DMS 273 (cell line): ENCODE results near the gene BPHL.
"Not testable (repeated sequence)": the region's sequence is repeated elsewhere in the genome, so short reads cannot be mapped to it uniquely, and the experiment has no call there.

Experiments used
- DNase-seq: peaks from one replicate; lab custom pipeline; 2025; ENCODE audit not compliant: unreplicated experiment; lab: John Stamatoyannopoulos, UW

BPHL gene

DNA sequence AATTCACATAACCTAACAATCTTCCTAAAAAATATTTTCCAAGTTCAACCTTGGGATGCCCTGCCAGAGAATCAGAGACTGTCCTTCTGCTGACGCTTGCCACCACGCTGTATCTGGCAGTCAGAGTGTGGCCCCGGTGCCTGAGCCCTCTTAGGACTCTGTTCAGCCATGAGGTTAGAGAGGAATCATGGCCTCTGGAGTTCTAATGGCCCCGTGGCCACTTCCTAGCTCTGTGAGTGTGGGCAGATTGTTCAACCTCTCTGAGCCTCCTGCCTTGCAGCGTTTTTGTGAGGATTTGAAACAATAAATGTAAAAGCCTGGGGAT, 2.2 kb downstream of the BPHL start:
- DNase-seq, result no peak

DNA sequence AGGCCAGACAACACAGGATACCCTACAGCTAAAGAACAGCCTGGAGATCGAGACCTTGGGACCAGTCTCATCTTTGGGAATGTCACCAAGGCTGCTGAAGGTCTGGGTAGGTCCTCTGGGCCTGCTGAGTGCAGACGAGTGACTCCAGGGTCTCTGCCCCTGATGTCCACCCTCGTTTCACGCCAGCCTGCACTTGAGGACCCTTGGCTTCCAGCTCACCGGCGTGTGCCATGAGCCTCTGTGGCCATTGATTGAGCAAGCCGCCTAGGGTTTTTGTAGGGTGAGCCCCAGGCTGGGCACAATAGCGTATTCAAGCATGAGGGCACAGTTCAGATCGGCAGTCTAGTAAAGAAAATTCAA, 4.3 kb downstream of the BPHL start:
- no peak for DNase-seq

GRCh38 chr6:3124667-3125066, 6.2 kb downstream of the BPHL start:
- DNase-seq, result no peak

DNA sequence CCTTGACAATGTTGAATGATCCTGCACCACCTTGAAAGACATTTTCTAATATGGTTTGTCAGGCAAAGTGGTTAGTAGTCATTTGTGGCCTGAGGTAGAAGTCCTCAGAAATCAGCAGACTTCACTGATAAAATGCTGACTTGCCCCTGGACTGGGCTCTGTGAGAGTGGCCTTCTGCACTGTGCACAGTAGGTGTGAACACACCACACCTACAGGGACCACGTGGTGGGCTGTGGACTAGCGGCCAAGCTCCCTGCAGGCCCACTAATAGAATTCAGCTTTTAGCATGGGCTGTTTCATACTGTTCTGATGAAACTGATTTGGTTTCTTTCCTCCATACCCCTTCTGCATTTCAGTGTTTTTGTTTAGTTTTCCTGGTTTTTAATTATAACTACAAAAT, 7.3 kb downstream of the BPHL start:
- DNase-seq, result peak; percentile 14

DNA sequence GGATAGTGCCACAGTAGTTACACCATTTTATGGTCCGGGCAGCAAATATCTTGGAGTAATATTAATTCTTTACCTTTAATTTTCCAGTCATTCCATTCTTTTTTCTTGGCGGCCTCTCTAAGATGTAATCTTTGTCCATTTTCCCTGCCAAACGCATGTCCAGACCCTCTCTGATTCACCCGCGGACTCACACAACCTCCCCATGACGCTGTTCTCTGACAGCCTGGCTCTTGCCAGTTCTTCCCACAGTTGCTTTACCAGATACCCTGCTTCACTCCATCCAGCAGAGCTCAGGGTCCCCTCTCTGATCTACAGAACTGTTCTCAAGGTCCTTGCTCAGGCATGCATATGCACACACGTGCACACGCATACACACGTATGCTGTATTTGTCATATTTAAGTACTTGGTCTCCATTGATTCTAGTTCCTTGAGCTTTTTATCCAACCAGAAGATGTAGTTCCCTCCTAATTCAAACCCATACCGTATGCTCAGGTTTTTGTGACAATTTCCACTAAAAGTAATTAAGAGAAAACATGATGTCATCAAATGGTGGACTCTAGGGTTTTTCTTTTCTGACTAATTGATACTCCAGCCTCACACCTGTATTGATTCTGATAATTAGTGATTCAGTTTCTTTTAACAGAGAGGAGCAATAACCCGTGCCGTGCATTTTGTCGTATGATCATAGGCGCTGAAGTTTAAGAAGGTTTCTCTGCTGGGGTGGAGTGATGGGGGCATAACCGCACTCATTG, 10.0 kb downstream of the BPHL start:
- DNase-seq, result no peak

DNA sequence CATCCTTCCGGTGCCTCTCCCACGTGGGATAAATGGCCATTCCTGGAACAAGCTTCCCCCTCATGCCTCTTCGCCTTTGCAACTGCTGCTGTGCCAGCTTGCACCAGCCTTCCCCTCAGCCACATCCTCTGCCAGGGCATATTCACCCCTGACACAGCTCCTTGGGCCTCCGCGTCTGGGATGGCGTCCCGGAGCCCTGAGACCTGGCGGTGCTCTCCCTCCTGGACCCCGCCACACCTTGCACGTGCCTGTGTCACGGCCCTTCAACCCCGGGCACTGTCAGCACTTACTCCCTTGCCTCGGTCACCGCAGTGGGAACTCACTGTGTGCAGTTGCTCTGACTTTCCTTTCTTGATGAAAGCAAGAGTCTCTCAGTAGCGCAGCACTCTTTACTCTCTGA, 13.2 kb downstream of the BPHL start:
- no peak for DNase-seq

DNA sequence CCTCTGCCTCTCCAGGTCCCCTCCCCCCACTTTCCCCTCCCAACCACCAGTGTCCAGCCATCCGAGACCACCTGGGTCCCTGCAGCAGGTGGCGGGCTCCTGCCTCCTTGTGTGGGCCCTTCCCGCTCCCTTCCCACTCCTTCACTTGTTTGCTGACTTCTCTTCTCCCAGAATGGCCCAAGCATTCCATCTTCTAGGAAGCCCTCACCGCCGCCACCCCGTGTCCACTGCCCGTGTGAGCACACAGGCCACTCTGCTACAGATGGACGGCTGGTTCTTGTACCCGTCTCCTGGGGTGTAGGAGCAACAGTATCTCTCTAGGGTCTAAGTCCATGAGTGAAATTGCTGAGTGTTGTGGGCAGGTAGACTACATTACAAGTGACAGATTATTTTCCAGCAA, 15.0 kb downstream of the BPHL start:
- DNase-seq, result no peak

- no peak for DNase-seq
Measured at GRCh38 chr6:3135668-3136291, 17.3 kb downstream of the BPHL start.

DNA sequence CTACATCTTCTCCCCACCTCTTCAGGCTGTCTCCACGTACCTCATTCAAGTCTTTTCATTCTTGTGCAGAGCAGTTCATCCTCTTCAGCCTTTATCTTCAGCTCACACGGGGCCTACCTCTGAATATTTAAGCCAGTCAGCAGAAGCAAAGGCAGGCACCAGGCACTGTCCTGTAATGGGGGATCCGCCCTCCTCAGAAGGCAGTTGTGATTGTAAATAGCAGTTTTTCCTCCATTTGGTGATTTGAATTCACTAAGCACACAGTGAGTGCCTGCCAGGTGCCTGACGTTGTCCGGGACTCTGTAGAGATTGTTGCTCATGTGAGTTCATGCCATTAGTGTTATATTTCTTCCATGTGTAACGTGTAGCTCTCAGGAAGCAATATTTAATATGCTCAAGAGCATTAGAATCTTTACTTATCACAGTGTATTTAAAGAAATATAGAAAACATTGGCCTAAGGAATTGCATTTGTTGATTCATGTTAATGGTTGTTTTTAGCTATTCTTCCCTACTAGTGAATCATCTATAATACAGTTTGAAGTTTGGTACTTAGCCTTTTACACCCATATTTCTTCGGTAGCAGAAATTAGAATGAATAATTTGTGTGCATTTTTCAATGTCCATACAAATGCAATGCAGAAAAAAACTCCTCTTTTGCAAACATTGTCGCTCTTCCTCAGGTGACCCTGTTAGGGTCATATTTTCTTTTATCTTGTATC, 17.9 kb downstream of the BPHL start:
- no peak for DNase-seq

GRCh38 chr6:3137057-3137777, 18.7 kb downstream of the BPHL start:
- DNase-seq, result no peak

- not testable (repeated sequence) for DNase-seq
Measured at GRCh38 chr6:3137873-3138272, 19.4 kb downstream of the BPHL start.

- no peak for DNase-seq
Measured at GRCh38 chr6:3138341-3138740, 19.8 kb downstream of the BPHL start.

- DNase-seq, result peak; percentile 76
Measured at GRCh38 chr6:3139090-3139903, 20.8 kb downstream of the BPHL start.

DNA sequence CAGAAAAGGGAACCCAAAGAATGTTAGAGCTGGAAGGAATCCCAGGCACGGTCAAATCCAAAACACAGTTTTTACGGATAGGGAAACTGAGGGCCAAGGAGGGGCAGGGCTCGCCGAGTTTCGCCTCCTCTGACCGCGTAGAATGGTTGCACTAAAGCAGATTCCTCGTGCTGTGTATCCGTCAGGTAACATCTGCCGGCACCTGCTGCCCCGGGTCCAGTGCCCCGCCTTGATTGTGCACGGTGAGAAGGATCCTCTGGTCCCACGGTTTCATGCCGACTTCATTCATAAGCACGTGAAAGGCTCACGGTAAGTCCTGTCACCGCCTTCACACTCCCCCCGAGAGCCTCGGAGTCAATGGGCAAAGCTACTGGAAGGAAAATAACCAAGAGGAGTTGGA, 21.7 kb downstream of the BPHL start:
- DNase-seq, result no peak

- no peak for DNase-seq
Measured at GRCh38 chr6:3142536-3142935, 24.0 kb downstream of the BPHL start.

DNA sequence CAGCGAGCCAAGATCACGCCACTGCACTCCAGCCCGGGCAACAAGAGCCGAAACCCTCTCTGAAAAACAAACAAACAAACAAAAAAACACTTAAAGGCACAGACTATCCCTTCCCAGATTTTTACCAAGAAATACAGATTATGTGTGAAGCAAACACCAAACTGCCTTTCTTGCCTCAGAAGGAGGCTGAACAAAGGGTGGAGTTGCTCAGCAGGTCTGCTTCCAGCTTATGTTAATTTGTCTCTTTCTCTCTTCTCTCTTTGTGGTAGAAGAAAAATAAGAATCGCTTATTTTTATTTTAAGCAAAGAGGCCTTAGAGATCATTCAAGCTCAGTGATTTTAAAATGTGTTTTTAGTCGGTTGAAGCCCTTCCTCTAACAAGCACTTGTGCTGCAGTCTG, 24.6 kb downstream of the BPHL start:
- DNase-seq, result no peak

DNA sequence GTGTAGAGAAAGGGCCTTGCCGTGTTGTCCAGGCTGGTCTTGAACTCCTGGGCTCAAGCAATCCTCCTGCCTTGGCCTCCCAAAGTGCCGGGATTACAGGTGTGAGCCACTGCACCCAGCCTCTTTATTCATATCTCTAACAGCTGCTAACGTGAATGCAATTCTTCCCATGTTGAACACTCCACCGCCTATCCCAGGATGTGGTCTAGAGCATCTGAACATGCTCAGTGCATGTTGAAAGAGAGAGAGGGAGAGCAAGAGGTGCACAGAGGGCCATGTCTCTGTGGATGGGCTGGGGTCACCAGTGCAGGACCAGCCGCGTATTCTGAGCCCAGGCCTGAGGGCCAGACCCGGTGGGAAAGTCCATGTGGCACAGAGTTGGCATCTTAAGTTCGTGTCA, 26.1 kb downstream of the BPHL start:
- DNase-seq, result no peak

- no peak for DNase-seq
Measured at GRCh38 chr6:3147914-3148757, 29.6 kb downstream of the BPHL start.

DNA sequence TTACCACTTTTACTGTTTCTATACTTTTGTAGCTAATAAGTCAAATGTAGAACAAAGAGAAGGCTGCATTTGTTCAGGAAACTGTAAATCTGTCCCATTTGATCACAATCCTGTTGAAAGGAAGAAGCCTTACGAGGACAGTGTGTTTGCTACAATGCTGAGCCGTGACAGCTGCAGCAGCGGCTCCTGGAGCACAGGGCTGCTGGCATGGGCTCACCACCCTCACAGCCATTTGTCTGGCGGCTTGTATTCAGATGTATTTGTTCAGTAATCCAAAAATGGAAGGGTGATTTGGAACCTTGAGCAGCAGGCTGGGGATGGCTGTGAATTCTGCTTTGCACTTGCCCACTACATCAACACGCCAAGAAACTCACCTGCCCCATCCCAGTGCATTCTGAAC, 33.2 kb downstream of the BPHL start:
- peak; percentile 58 for DNase-seq

DNA sequence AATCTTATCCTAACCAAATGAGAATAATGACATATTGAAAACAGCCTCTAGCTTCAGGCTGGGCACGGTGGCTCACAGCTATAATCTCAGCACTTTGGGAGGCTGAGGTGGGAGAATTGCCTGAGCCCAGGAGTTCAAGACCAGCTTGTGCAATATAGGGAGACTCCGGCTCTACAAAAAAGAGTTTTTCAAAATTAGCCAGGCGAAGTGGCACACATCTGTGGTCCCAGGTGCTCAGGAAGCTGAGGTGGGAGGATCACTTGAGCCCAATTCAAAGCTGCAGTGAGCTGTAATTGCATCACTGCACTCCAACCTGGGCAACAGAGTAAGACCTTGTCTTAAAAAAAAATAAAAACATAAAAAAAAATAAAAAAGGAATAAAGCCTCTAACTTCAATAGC, 34.2 kb downstream of the BPHL start:
- no peak for DNase-seq
